Panc1 (cell line): ENCODE results near the gene FGF14. TPM values are rescaled to one million over a fixed set of nuclear protein-coding genes. Genes with fewer than 3 reads are reported as not detected.

ENCODE experiments used
- ATAC-seq: fragments of 200-7000 bp; cut with Tn5 transposase; 2 replicates; pipeline ENCODE4 v1.9.1; 2020; ENCODE audit warnings: mild to moderate bottlenecking, moderate library complexity
- BruUV-seq: library from RNA; stranded (reverse); fragments of 400-500 nt; replicated peaks from 2 replicates; lab custom pipeline; 2021; lab: Mats Ljungman, UMichigan
- CTCF ChIA-PET: fragments of 300-600 bp; sonication (Branson Sonifier 250); formaldehyde crosslinking; loops from one replicate; lab custom pipeline; 2022; ENCODE audit warnings: antibody characterized with exemption; lab: Charles Lee
- POLR2A ChIA-PET: fragments of 300-600 bp; sonication (Branson Sonifier 250); formaldehyde crosslinking; loops from one replicate; lab custom pipeline; 2022; ENCODE audit warnings: antibody characterized with exemption; lab: Charles Lee
- DNase-seq: peaks from one replicate; pipeline ENCODE4 v3.0.0-alpha.2; 2010; ENCODE audit warnings: low read depth, low spot score
- H3K27ac ChIP-seq: 2 replicates; pipeline ENCODE4 v1.5.1; 2011; ENCODE audit warnings: mild to moderate bottlenecking, low read length, inconsistent platforms
- H3K27me3 ChIP-seq: fragments of 200-500 bp; sonication (Bioruptor generic); 2 replicates; pipeline ENCODE4 v1.6.0; 2014; ENCODE audit warnings: low read length, inconsistent platforms; ENCODE audit not compliant: control insufficient read depth, insufficient read depth
- H3K36me3 ChIP-seq: fragments of 200-500 bp; sonication (Bioruptor generic); 2 replicates; pipeline ENCODE4 v1.5.1; 2014; ENCODE audit warnings: inconsistent platforms, mild to moderate bottlenecking, low read length, moderate library complexity; ENCODE audit not compliant: control insufficient read depth, insufficient read depth
- H3K4me1 ChIP-seq: 2 replicates; pipeline ENCODE4 v1.5.1; 2011; ENCODE audit warnings: inconsistent platforms, mild to moderate bottlenecking, low read length, moderate library complexity; ENCODE audit not compliant: control insufficient read depth, insufficient read depth
- H3K4me3 ChIP-seq, 2 experiments: 2 replicates each; pipeline ENCODE4 v1.5.1; 2011 to 2012; ENCODE audit warnings: low read depth in 2 of 2, low read length in 2 of 2, mild to moderate bottlenecking in 2 of 2, inconsistent platforms in 1 of 2, moderate library complexity in 1 of 2
- H3K9me3 ChIP-seq: fragments of 200-500 bp; sonication (Bioruptor generic); 2 replicates; pipeline ENCODE4 v1.5.1; 2014; ENCODE audit warnings: low read depth, mild to moderate bottlenecking, inconsistent platforms, low read length, moderate library complexity; ENCODE audit not compliant: control insufficient read depth, insufficient read depth
- CTCF ChIP-seq: fragments of 450-650 bp; IDR thresholded peaks from 2 replicates; pipeline ENCODE4 v1.5.1; 2017; ENCODE audit warnings: mild to moderate bottlenecking
- POLR2AphosphoS5 ChIP-seq: IDR thresholded peaks from 2 replicates; pipeline ENCODE4 v1.6.1; 2012; ENCODE audit warnings: mild to moderate bottlenecking, low read depth, low read length, moderate library complexity
- REST ChIP-seq, 2 experiments: IDR thresholded peaks; 2 replicates each; pipeline ENCODE4 v1.6.1; 2011 to 2012; ENCODE audit warnings: low read depth in 2 of 2, control low read depth in 1 of 2, low read length in 1 of 2, mild to moderate bottlenecking in 1 of 2, moderate library complexity in 1 of 2; ENCODE audit not compliant: insufficient read depth in 1 of 2
- SIN3A ChIP-seq: IDR thresholded peaks from 2 replicates; pipeline ENCODE4 v1.6.1; 2012; ENCODE audit warnings: low read depth, mild to moderate bottlenecking, low read length, moderate library complexity, borderline replicate concordance; ENCODE audit not compliant: insufficient read depth
- TCF7L2 ChIP-seq: IDR thresholded peaks from 2 replicates; pipeline ENCODE4 v1.6.1; 2011; ENCODE audit warnings: mild to moderate bottlenecking, low read depth, low read length, inconsistent platforms
- in situ Hi-C: cut with HindIII; loops from 2 replicates; pipeline ENCODE4 v1.10.0; 2016; ENCODE audit warnings: low sequenced_read_pairs, low pct_unique_long_range_greater_than_20kb
- intact Hi-C: fragments of 100-400 bp; cut with micrococcal nuclease; formaldehyde crosslinking; loops from one replicate; pipeline ENCODE4 v1.10.0; 2022; ENCODE audit not compliant: unreplicated experiment
- total RNA-seq: library from RNA; stranded (reverse); gene quantifications from one replicate; pipeline ENCODE4 v1.2.1, GENCODE V29; 2021; ENCODE audit not compliant: unreplicated experiment

The FGF14 gene
- total RNA-seq, 1 experiment from 2014 or later: 0.03 TPM

GRCh38 chr13:101978552-101979315 lies 423.1 kb downstream of the FGF14 start:
- Histone ChIP-seq H3K27ac (no peak overlapping the region), H3K9me3 (no peaks in the 10 kb centered on the region), H3K4me3 (no peak overlapping the region), H3K4me1 (no peaks in the 10 kb centered on the region), H3K36me3 (no peaks in the 10 kb centered on the region), H3K27me3 (no peaks in the 10 kb centered on the region; the same call in 1 of the 2 replicates)
- in situ Hi-C loops: no loop called here
- no TSS peak for BruUV-seq
- ChIA-PET CTCF (no interaction called here), POLR2A (no interaction called here)
- intact Hi-C loops: no loop called here
- ATAC-seq: no peak
- DNase-seq: no peak
- TF ChIP-seq POLR2AphosphoS5: no peak
- no peak for TF ChIP-seq SIN3A
- TF ChIP-seq TCF7L2: no peak
- no peak for TF ChIP-seq REST (IDR thresholded peaks at IDR 0.05; ENCODE audit: insufficient read depth in 1 of 2, low read depth in 2 of 2, low read length in 1 of 2)
- no peak for TF ChIP-seq CTCF

- Histone ChIP-seq H3K4me1 (no peaks in the 10 kb centered on the region), H3K27ac (no peak overlapping the region), H3K36me3 (no peaks in the 10 kb centered on the region), H3K4me3 (no peak overlapping the region), H3K9me3 (no peaks in the 10 kb centered on the region), H3K27me3 (no peaks in the 10 kb centered on the region; the same call in 1 of the 2 replicates)
- intact Hi-C loops: no loop called here
- POLR2A ChIA-PET: no interaction called here
- no peak for ATAC-seq
- no TSS peak for BruUV-seq
- DNase-seq: no peak
- CTCF ChIA-PET: no interaction called here
- TF ChIP-seq TCF7L2 (no peak), POLR2AphosphoS5 (no peak), REST (IDR thresholded peaks at IDR 0.05; ENCODE audit: insufficient read depth in 1 of 2, low read depth in 2 of 2, low read length in 1 of 2) (no peak), CTCF (no peak), SIN3A (no peak)
- in situ Hi-C loops: no loop called here
These were observed 424.4 kb downstream of the FGF14 start for GRCh38 chr13:101977475-101977874.
